ENCODE results near the gene SYNE2.

Gene SYNE2

DNA sequence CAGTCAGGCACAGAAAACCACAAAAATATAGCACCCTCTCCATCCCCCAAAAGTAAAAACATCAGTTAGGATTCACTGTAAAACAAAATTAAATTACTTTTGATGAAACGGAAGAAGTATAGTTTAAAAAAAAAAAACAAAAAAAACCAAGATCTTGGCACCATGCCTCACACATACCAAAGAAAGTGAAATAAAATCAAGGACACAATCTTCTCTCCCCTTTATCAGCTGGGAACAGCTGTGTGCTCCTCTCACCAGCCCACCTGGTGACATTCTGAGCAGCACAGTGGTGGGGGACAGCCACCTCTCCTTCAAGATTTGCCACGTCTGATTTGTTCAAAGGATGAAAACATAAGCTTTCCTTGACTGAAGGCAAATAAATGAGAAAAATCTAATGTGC is 385.8 kb downstream of the SYNE2 start:
- in situ Hi-C loops (cut with MboI; ENCODE audit: low sequenced_read_pairs), result no loop called here

DNA sequence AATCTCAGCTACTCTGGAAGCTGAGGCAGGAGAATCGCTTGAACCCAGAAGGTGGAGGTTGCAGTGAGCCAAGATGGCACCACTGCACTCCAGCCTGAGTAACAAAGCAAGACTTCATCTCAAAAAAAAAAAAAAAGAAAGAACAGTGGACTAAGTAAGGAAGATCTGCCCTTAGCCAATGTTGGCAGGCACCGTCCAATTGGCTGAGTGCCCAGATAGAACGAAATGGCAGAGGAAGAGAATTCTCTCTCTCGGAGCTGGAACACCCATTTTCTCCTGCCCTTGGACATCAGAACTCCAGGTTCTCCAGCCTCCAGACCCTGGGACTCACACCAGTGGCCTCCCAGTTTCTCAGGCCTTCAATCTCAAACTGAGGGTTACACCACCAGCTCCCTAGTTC is 391.5 kb downstream of the SYNE2 start:
- in situ Hi-C loops (cut with MboI; ENCODE audit: low sequenced_read_pairs), result no loop called here

DNA sequence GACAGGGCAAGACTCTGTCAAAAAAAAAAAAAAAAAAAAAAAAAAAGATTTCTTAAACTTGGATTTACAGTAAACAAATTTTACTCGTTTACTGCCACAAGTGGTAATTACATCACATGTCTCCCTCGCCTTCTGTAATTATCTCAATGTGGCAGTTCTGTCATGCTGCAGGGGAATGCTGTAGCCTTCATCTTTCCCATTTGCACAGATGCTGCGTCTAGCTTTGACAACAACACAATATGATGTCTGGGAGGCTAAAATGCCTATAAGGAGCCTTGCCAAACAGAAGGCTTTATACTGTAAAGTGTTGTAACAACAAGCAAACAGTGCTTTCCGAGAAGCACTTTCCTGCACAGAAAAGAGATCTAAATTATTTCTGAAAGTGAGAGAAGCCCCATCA is 392.7 kb downstream of the SYNE2 start:
- in situ Hi-C loops (cut with MboI; ENCODE audit: low sequenced_read_pairs), result no loop called here

DNA sequence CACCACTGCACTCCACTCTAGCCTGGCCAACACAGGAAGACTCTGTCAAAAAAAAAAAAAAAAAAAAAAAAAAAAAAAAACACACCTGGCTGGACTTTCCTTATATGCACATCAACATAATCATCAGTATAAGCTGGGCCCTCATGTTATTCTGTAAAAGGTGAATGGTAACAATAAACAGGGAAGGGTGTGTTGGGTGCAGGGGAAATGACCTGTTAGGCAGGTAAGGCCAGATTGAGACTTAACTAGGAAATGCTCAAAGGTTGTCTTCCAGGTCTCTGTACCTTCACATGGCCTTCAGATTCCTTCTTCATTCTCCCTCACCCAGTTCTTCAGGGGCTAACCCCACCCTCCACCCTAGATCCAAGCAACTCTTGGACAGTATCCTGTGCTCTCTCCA is 393.9 kb downstream of the SYNE2 start:
- in situ Hi-C loops (cut with MboI; ENCODE audit: low sequenced_read_pairs), result no loop called here

DNA sequence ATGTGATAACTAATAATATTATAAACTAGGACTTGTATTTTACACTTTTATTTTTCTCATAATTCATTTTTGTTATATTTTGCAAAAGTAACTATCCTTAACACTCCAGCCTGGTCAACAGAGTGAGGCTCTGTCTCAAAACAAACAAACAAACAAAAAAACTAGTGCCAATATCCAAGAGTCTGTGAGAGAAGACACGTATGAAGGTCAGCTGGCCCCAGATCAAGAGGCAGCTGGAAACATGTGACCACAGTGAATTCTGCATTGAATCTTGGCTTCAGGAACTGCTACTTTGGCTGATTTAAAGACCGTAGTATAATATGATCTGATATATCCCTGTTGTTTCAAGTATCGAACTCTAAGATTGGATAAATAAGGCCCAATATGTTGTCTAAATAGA is 394.4 kb downstream of the SYNE2 start:
- in situ Hi-C loops (cut with MboI; ENCODE audit: low sequenced_read_pairs), result no loop called here

DNA sequence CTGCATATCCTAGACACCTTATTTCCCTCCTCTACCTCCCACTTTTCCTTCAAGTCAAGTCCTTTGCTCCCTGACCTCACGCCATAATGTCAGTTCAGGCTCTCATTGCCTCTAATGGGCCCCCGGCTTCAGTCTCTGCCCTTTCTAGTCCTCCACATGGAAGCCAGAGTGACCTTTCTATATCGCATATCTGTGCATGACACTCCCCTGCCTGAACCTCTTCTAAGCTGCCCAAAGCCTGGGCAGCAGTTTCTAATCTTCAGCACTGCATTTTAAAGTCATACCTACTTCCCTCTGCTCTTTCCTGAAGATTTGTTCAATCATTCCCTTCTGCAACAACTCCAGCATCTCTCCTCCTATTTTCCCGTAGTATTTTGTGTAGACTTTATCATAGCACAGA is 395.9 kb downstream of the SYNE2 start:
- in situ Hi-C loops (cut with MboI; ENCODE audit: low sequenced_read_pairs), result no loop called here

DNA sequence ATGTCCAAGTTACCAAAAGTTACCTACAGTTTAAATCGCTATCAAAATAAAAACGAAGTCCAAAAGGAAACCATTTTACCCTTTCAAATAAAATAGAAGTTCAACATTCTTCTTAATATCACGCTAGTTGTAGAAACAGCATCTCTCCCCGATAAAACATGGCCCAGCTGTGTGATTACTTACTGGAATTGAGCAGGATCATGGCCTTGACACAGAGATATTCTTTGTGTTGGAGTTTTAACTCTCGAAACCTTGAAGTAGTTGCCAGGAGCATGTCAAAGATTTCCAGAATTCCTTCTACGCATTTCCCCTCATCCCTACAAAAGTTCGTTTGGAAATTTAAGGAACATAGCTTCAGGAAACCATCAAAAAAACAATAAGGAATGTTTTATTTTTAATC is 396.6 kb downstream of the SYNE2 start:
- in situ Hi-C loops (cut with MboI; ENCODE audit: low sequenced_read_pairs), result no loop called here

DNA sequence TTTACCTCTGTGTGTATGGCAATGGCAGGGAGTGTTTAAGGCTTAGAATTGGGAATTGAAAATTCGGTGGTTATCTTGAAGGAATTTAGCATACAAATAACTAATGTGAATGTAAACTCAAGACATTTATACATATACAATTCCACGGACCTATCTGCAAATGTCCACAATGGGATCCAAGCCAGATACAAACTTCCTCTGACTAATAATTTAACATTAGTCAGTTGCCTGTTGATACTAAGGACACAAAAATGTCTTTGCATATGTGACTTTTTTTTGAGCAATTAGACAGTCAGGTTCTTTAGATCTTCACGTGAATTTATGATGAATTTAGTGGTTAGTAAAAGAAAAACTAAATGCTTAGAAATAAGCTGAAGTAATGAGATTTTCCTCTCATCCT is 400.9 kb downstream of the SYNE2 start:
- in situ Hi-C loops (cut with MboI; ENCODE audit: low sequenced_read_pairs), result no loop called here

DNA sequence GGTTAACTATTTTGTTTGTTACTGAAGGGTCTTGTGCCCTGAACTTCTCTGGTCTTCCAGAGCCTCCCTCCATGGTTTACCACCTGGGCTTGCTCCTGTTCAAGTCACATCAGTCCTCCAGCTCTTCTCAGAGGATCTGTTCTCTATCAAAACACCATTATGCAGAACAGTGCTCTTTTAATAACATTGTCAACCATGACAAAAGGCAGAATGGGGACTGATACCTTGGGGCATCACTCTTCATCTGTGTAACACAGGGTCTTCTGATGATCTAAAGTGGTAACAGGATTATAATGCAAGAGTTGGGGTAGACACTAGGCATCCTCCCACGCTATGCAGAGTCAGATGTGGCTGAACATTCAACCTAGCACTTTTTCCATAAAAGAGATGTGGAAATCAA is 403.0 kb downstream of the SYNE2 start:
- in situ Hi-C loops (cut with MboI; ENCODE audit: low sequenced_read_pairs), result no loop called here

DNA sequence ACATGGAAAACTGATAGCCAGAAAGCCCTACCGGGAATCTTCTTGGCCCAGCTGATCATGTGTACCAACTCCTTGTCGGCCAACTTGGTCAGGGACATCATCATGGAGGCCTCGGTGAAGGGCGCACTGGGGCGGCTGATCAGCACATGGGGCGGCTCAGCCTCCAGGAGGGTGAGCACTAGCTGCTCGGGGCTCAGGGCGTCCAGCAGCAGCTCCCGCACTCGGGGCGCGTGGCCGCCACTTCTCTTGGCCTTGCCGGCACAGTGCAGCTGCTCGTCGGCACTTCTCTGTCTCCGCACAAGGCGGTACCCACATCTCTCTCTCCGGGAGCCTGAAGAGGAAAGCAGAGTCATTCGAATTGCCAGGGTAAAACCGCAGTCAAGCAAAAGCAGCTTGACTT is 407.6 kb downstream of the SYNE2 start:
- in situ Hi-C loops (cut with MboI; ENCODE audit: low sequenced_read_pairs), result no loop called here

DNA sequence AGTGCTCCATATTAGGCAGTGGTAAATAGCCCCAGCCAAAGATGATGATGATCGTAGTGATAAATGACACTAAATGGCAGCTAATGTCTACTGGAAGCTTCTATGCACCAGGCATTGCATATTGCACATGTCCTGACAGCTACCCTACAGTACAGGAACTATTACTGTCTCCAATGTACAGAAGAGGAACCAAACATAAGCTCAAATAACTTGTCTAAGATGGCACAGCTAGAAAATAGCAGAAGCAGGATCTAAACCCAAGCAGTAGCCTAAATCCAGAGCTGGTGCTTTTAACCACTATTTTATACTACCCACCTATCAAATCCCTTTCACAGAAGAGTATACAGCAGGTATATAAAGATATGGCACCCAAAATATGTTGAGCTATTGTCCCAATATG is 412.4 kb downstream of the SYNE2 start:
- in situ Hi-C loops (cut with MboI; ENCODE audit: low sequenced_read_pairs), result no loop called here

DNA sequence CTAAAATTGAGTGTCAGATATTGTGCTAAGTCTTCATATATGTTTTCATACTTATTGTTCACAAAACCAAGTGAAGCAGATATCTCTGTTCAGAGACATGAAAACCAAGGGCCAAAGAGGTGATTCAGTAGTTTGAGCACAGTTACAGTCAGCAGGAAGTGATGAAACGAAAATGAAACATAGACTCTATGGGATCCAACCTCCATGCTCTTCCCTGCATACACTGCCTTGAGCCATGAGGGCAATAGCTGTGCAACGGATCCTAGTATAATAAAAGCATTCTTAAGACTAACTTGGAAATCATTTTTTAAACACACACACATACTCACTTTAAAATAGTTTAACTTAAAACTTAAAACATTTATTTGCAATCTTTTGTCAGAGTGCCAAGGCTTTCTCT is 413.4 kb downstream of the SYNE2 start:
- in situ Hi-C loops (cut with MboI; ENCODE audit: low sequenced_read_pairs), result no loop called here

DNA sequence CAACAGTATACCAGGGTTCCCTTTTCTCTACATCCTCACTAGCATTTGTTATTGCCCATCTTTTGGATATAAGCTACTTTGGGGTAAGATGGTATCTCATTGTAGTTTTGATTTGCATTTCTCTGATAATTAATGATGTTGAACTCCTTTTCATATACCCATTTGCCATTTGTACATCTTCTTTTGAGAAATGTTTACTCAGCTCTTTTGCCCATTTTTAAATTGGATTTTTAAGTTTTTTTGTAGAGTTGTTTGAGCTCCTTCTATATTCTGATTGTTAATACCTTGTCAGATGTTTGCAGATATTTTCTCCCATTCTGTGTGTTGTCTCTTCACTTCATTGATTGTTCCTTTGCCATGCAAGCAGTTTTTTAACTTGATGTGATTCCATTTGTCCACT is 419.2 kb downstream of the SYNE2 start:
- in situ Hi-C loops (cut with MboI; ENCODE audit: low sequenced_read_pairs), result no loop called here
